G401 (cell line): Measurements from ENCODE around the gene BCL2L12. TPM values are rescaled to one million over a fixed set of nuclear protein-coding genes. Genes with fewer than 3 reads are reported as not detected.

Experiments used
- DNase-seq: peaks from one replicate; pipeline ENCODE4 v3.0.0-alpha.2; 2015; ENCODE audit warnings: low spot score
- in situ Hi-C: cut with HindIII; loops from 2 replicates; pipeline ENCODE4 v1.10.0; 2016; ENCODE audit warnings: low sequenced_read_pairs, mixed read lengths
- total RNA-seq: library from RNA; depleted of rRNA; stranded (reverse); fragments of >200 nt; shearing (Covaris generic); gene quantifications from 2 replicates; pipeline ENCODE4 v1.2.3, GENCODE V29; 2014

The BCL2L12 gene
- total RNA-seq, 1 experiment from 2014 or later = 13.9 TPM

DNA sequence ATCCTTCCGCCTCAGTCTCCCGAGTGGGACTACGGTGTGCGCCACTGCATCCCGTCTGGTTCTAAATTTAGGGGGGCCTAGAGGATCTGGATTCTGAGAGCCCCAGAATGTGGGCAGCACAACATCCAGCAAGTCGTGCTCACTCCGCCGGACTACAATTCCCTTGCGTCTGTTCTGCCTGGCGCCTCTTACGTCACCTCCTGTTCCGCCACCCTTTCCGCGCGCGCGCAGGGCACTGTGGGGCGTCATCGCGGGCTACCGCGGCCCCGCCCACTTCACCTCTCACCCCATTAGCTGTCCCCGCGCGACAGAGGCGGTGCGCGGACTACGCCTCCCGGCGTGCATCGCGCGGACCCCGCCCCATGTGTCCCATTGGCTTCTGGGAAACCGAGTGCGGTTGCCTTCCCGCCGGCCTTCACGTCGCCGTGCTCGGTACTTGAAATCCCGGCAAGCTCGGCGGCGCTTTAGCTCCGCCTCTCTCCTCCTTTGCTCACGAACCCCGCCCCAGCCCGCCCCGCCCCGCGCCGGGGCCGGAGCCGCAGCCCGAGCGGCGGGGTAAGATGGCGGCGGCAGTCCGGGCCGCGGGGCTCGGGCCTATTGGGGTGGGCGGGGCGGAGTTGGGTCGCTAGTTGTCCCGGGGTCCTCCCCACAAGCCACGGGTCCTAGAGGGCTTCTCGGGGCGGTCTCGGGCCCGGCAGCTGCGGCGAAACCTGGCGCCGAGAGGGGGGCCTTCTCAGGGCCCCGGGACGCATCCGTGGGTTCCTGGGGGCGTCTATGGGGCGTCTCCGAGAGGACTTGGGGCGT lies 23.8 kb upstream of the BCL2L12 start, which contains the start of gene SCAF1:
TSS of gene SCAF1 (plus strand) at position 522 of the 804 bp plus-strand sequence. CDS start 2,818 bp downstream, outside the sequence.
- DNase-seq = peak; percentile 99
- in situ Hi-C loops = no loop called here

DNA sequence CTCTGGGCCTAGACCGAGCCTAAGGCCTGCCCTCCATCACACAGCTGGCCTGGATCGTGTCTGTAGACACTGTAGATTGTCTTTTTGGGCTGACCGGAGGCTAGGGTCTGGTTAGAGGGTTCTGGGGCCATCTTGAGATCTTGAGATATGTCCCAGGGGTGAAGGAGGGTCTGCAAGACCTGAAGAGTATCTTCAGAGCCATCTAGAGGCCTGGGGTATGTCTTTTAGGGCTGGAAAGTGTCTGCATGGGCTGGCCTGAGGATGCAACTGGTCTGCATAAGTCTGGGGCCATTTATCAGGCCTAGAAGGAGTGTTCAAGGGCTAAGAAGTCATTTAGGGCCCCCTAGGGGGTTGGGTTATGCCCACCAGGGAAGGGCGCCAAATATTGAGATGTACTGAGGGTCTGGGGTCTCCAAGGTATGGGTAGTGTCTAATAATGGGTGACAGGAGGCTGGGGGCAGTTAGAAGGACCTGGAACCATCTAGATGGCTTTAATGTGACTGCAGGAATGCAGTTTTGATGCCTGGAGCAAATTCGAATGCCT lies 23.2 kb upstream of the BCL2L12 start:
- DNase-seq = no peak
- in situ Hi-C loops = no loop called here

DNA sequence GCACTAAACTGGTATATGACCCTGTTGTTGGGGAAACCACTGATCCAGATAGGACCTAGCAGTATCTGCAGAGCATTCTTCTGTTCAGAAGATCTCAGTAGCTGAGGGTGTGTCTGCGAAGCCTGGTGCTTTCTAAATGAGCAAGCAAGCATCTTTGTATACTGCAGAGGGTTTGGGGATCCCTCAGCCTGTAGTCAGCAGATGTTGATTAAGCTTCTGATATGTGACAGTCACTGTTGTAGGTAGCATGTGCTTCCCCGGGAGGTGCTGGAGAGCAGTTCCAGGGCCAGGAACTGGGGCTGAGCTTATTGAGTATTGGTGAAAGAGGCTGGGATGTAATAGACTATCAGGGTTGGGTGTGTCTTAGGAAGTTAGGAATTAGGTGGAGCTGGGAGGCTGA lies 22.3 kb upstream of the BCL2L12 start:
- no peak for DNase-seq
- in situ Hi-C loops = no loop called here

DNA sequence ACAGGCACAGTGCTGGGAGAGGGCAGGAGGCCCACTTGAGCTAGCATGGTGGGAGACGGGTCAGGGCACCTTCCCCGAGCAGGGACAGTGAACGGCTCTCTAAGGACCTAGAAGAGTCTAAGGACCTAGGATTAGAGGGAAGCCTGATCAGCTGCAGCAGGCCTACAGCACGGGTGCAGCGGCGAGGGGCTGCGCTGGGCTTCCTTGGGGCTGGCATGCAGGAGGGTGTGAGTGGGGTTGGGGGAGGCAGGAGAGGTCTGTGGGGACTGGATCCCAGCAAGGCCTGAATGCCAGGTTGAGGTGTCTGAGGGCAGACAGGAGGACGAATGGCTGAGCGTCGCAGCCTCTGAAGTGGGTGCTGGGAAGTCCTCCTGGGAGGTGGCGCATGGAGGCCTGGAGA lies 20.1 kb upstream of the BCL2L12 start:
- in situ Hi-C loops = no loop called here

DNA sequence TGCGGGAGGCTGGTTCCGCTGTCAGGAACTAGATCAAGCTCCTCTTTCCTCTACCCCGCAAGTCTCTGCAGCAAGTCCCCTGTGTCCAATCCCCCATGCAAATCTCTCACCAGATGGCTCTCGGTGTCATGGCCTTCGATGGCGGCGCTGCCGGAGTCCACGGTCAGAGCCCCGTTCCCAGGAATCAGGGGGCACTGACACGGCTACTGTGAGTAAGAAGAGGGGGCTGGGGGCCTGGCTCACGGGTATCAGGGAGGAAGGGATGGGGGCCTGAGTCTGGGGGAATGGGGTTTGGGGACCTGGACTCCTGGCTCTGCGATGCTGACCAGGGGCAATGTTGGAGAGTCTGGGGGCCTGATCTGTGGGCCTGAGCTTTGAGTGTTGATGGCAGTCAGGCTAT lies 19.7 kb upstream of the BCL2L12 start:
- in situ Hi-C loops = no loop called here
- DNase-seq = no peak

More for the DNA sequence above, 20.1 kb upstream of the BCL2L12 start:
- DNase-seq = no peak

DNA sequence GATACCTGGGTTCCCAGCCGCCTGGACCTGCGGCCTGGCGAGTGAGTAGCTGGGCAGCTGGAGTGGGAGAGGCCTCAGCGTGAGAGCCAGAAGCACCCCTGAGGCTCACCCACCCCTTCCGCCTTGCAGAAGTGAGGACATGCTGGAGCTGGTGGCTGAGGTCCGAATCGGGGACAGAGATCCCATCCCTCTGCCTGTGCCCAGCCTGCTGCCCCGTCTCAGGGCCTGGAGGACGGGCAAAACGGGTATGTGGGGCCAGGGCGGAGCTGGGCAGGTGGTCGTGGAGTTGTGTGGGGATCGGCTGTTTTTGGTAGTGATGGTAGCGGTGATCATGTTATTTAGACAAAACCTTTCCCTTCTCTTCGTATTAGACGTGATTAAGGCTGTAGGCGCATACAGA lies 19.1 kb upstream of the BCL2L12 start:
- in situ Hi-C loops = no loop called here

DNA sequence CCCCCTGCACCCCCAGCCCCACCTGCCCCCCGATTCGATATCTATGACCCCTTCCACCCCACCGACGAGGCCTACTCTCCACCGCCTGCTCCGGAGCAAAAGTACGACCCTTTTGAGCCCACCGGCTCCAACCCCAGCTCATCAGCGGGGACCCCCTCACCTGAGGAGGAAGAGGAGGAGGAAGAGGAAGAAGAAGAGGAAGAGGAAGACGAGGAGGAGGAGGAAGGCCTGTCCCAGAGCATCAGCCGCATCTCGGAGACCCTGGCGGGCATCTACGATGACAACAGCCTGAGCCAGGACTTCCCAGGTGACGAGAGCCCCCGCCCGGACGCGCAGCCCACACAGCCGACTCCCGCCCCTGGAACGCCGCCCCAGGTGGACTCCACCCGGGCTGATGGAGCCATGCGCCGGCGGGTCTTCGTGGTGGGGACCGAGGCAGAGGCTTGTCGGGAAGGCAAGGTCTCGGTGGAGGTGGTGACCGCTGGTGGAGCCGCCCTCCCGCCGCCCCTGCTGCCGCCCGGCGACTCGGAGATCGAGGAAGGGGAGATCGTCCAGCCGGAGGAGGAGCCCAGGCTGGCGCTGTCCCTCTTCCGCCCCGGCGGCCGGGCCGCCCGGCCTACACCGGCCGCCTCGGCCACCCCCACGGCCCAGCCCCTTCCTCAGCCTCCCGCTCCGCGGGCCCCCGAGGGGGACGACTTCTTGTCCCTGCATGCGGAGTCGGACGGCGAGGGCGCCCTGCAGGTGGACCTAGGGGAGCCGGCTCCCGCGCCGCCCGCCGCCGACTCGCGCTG lies 14.5 kb upstream of the BCL2L12 start:
- DNase-seq = no peak
- in situ Hi-C loops = no loop called here

More for the DNA sequence above, 19.1 kb upstream of the BCL2L12 start:
- no peak for DNase-seq

DNA sequence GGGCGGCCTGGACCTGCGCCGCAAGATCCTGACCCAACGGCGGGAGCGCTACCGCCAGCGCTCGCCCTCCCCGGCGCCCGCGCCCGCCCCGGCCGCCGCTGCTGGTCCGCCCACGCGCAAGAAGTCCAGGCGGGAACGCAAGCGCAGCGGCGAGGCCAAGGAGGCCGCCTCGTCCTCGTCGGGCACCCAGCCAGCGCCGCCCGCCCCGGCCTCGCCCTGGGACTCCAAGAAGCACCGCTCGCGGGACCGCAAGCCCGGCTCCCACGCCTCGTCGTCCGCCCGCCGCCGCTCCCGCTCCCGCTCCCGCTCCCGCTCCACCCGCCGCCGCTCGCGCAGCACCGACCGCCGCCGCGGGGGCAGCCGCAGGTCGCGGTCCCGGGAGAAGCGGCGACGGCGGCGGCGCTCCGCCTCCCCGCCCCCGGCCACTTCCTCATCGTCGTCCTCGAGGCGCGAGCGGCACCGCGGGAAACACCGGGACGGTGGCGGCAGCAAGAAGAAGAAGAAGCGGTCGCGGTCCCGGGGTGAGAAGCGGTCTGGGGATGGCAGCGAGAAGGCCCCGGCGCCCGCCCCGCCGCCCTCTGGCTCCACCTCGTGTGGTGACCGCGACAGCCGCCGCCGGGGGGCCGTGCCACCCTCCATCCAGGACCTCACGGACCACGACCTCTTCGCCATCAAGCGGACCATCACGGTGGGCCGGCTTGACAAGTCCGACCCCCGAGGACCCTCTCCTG lies 13.7 kb upstream of the BCL2L12 start:
- in situ Hi-C loops = no loop called here
- DNase-seq = no peak

DNA sequence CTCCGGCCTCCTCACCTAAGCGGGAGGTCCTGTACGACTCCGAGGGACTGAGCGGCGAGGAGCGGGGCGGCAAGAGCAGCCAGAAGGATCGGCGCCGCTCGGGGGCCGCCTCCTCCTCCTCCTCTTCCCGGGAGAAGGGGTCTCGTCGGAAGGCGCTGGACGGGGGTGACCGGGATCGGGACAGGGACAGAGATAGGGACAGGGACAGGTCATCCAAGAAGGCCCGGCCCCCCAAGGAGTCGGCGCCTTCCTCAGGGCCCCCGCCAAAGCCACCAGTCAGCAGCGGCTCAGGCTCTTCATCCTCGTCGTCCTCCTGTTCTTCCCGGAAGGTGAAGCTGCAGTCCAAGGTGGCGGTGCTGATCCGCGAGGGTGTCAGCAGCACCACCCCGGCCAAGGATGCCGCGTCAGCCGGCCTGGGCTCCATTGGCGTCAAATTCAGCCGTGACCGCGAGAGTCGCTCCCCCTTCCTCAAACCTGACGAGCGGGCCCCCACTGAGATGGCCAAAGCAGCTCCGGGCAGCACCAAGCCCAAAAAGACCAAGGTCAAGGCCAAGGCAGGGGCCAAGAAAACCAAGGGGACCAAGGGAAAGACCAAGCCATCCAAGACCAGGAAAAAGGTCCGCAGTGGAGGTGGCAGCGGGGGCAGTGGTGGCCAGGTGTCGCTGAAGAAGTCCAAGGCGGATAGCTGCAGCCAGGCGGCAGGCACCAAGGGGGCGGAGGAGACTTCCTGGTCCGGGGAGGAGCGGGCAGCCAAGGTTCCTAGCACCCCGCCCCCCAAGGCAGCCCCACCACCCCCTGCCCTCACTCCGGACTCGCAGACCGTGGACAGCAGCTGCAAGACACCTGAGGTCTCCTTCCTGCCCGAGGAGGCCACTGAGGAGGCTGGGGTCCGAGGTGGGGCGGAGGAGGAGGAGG lies 12.9 kb upstream of the BCL2L12 start:
- in situ Hi-C loops = no loop called here
- DNase-seq = no peak

DNA sequence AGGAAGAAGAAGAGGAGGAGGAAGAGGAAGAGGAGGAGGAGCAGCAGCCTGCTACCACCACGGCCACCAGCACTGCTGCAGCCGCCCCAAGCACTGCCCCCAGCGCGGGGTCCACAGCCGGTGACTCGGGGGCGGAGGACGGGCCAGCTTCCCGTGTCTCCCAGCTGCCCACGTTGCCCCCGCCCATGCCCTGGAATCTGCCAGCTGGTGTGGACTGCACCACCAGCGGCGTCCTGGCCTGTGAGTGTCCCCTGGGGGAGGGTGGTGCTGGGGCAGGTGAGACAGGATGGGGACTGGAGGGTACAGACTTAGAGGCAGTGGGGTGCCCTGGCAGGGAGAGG lies 12.3 kb upstream of the BCL2L12 start:
- in situ Hi-C loops = no loop called here
- DNase-seq = no peak

DNA sequence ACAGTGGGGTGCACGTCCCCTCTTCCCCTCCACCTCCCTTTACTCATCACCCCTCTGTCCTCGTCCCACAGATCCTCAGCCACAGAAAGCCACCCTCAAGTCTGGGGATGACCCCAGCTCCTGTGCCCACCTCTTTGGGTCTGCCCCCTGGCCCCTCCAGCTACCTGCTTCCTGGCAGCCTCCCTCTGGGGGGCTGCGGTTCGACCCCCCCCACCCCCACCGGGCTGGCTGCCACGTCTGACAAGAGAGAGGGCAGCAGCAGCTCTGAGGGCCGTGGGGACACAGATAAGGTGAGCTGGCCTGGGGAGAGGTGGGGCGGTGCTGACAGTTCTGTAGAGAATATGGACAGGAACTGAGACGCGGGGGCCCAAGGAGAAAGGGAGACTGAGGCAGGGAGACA lies 11.2 kb upstream of the BCL2L12 start:
- no peak for DNase-seq
- in situ Hi-C loops = no loop called here

DNA sequence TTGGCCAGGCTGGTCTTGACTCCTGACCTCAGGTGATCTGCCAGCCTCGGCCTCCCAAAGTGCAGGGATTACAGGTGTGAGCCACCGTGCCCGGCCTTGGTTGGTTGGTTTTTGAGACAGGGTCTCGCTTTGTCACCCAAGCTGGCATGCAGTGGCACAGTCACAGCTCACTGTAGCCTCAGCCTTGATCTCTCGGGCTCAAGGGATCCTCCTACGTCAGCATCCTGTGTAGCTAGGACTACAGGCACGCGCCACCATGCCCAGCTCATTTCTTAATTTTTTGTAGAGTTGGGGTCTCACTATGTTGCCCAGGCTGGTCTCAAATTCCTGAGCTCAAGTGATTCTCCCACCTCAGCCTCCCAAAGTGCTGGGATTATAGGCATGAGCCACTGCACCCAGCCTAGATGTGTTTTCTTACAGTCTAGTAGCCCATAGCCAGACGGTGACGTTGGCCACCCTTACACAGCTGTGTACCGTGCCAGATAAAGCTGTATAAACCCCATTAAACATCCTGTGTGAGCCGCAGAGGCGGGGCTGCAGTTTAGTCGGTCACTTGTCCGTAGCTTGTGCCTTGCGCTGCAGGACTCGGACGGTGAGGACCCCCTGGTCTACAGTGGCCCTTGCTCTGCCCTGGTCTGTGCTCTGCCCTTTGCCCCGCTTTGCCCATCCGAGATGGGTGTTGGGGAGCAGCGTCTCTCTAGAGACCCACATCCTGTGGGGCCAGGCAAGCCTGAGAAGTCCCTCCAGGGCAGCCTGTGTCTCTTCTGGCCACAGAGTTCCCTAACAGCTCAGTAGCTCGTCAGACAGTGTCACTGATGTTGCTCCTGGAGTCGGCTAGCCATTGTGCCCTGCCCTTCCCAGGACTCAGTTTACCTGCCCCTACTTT lies 9.9 kb upstream of the BCL2L12 start:
- in situ Hi-C loops = no loop called here
- no peak for DNase-seq

DNA sequence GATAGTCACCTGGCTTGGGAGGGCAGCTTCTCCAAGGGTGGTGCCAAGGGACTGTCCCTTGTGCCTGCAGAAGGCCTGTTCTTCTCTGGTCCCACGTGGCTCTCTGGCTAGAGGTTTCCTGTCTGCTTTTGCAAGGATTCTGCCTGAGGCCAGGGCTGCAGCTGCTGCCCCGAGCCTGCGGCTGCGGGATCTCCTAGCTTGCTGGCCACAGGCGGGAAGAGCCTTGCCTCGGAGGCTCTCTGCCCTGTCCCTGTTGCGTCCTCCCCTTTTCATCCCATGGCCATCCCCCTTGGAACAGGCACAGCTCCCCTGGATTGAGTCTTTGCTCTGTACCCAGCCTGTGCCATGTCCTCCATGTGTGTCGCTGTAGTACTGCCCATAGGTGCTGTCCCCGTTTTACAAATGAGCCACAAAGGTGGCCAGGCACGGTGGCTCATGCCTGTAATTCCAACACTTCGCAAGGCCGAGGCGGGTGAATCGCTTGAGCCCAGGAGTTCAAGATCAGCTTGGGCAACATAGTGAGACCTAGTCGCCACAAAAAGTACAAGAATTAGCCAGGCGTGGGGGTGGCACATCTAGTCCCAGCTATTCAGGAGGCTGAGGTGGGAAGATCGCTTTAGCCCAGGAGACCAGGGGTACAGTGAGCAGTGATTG lies 9.2 kb upstream of the BCL2L12 start:
- in situ Hi-C loops = no loop called here
- no peak for DNase-seq

DNA sequence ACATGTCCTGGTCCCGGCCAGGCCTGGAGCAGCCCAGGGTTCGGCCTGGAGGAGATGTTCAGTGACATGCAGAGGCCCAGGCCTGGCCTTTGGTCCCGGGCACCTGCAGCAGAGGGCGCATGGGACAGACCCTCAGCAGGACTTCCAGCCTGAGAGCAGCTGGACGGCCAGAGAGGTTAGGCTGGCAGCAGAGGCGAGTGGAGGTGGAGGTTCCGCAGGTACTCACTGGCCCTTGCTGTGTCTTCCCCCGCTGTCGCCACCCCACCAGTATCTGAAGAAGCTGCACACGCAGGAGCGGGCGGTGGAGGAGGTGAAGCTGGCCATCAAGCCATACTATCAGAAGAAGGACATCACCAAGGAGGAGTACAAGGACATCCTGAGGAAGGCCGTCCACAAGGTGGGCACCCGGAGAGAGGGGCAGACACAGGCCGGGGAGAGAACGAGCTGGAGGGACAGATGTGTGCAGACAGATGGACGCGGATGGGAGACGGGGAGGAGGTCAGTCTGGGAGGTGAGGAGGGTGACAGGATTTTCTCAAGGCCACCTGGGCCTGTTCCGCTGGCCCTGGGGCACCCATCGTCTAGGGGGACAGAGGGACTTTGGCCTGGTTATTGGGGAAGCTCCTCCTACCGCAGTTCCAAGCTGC lies 8.1 kb upstream of the BCL2L12 start:
- in situ Hi-C loops = no loop called here
- DNase-seq = no peak

DNA sequence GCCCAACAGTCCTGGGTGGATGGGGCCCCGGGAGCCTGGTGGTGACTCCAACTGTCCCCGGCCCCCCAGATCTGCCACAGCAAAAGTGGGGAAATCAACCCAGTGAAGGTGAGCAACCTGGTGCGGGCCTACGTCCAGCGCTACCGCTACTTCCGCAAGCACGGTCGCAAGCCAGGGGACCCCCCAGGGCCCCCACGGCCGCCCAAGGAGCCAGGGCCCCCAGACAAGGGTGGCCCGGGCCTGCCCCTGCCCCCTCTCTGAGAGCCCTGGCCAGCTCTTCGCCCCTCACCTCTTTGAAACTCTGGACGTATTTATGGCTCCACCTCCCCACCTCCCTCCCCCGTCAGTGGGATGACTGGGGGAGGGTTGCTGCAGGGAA lies 7.6 kb upstream of the BCL2L12 start:
- in situ Hi-C loops = no loop called here

DNA sequence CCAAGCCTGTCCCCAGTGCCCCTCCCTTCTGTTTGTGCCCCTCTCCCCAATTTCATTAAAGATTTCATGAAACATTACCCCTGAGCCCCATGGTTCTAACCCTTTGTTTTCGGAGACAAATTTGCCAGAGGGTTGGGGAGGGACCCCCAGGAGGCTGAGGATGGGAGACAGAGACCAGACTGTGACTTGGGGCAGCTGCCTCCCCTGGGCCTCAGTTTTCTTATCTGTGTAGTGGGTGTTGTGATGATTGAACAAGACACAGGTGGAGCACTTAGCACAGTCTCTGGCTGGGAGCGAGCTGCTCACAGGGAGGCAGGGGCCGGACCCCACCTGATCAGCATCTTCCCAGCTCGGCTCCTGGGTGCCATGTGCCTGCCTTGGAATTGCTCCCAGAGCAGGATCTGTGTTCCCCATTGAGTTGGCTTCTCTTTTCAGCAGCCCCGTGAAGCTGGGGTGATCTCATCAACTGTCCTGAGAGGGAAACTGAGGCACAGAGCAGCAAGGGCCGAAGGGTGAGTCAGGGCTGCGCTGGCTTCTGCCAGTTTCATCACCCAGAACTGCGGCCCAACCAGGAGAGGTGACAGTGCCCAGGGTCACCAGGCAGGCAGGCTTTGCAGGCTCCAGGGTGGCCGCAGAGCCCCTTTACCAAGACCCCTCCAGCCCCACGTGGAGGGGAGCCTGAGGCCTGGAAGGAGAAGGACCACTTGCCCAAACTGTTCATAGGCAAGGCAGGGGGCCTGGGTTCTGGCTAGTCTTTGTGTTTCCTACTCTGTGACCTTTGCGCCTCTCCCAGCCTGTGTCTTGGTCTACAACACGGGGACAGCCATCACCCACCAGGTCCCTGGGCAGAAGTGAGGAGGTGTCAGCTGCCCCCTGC lies 6.9 kb upstream of the BCL2L12 start:
- DNase-seq = no peak
- in situ Hi-C loops = no loop called here

More for the DNA sequence above, 7.6 kb upstream of the BCL2L12 start:
- no peak for DNase-seq
